Nephron progenitor cell (in vitro differentiated cells): Measurements from ENCODE around the gene PADI4.
A peak's percentile ranks its signal among the peaks of the same experiment; 100 is the strongest.

Experiments used
- DNase-seq: peaks from one replicate; pipeline ENCODE4 v3.0.0; 2021
- H3K27ac Mint-ChIP-seq: 2 replicates; pipeline ENCODE4 v1.8.0; 2021; ENCODE audit warnings: mild to moderate bottlenecking, moderate library complexity, mixed read lengths
- H3K27me3 Mint-ChIP-seq: 2 replicates; pipeline ENCODE4 v1.8.0; 2021; ENCODE audit warnings: mild to moderate bottlenecking, low read depth, mixed read lengths; ENCODE audit not compliant: poor library complexity
- H3K36me3 Mint-ChIP-seq: 2 replicates; pipeline ENCODE4 v1.8.0; 2021; ENCODE audit warnings: low read depth, mixed read lengths
- H3K4me1 Mint-ChIP-seq: 2 replicates; pipeline ENCODE4 v1.8.0; 2021; ENCODE audit warnings: mixed read lengths
- H3K4me3 Mint-ChIP-seq: 2 replicates; pipeline ENCODE4 v1.8.0; 2021; ENCODE audit warnings: mild to moderate bottlenecking, moderate library complexity, mixed read lengths
- H3K9me3 Mint-ChIP-seq: 2 replicates; pipeline ENCODE4 v1.8.0; 2021; ENCODE audit warnings: mild to moderate bottlenecking, moderate library complexity, mixed read lengths
- CTCF ChIP-seq: fragments of 200-600 bp; sonication (generic); IDR thresholded peaks from 2 replicates; pipeline ENCODE4 v1.5.0; 2021; ENCODE audit warnings: antibody characterized with exemption

The PADI4 gene

GRCh38 chr1:17295292-17295691, 12.7 kb upstream of the PADI4 start:
- Mint-ChIP-seq H3K27ac (no peak overlapping the region), H3K36me3 (no peaks in the 10 kb centered on the region), H3K9me3 (peaks cover 9% of the 10 kb centered on the region), H3K4me3 (no peak overlapping the region), H3K27me3 (peaks cover 19% of the 10 kb centered on the region), H3K4me1 (peaks cover 15% of the 10 kb centered on the region)
- no peak for TF ChIP-seq CTCF
- DNase-seq, result no peak

- no peak for TF ChIP-seq CTCF
- Mint-ChIP-seq H3K27me3 (peaks cover 19% of the 10 kb centered on the region), H3K9me3 (peaks cover 10% of the 10 kb centered on the region), H3K27ac (no peak overlapping the region), H3K36me3 (no peaks in the 10 kb centered on the region), H3K4me3 (no peak overlapping the region), H3K4me1 (peaks cover 15% of the 10 kb centered on the region)
- DNase-seq, result no peak
These were observed 11.9 kb upstream of the PADI4 start for GRCh38 chr1:17296086-17296485.

- Mint-ChIP-seq H3K36me3 (peaks cover 10% of the 10 kb centered on the region), H3K4me1 (peaks cover 15% of the 10 kb centered on the region), H3K27me3 (peaks cover 17% of the 10 kb centered on the region), H3K27ac (no peak overlapping the region), H3K4me3 (no peak overlapping the region), H3K9me3 (peaks cover 29% of the 10 kb centered on the region)
- no peak for TF ChIP-seq CTCF
- no peak for DNase-seq
These were observed 10.0 kb upstream of the PADI4 start for GRCh38 chr1:17297991-17298390.

- Mint-ChIP-seq H3K4me1 (peaks cover 18% of the 10 kb centered on the region), H3K4me3 (no peak overlapping the region), H3K36me3 (peaks cover 11% of the 10 kb centered on the region), H3K27ac (no peak overlapping the region), H3K9me3 (peaks cover 29% of the 10 kb centered on the region), H3K27me3 (peaks cover 28% of the 10 kb centered on the region)
- no peak for TF ChIP-seq CTCF
- DNase-seq, result no peak
These were observed 6.2 kb upstream of the PADI4 start for GRCh38 chr1:17301767-17302166.

- Mint-ChIP-seq H3K9me3 (peaks cover 24% of the 10 kb centered on the region), H3K27me3 (peaks cover 29% of the 10 kb centered on the region), H3K36me3 (peaks cover 11% of the 10 kb centered on the region), H3K4me1 (peaks cover 25% of the 10 kb centered on the region), H3K27ac (no peak overlapping the region), H3K4me3 (no peak overlapping the region)
- no peak for TF ChIP-seq CTCF
- no peak for DNase-seq
These were observed 3.7 kb upstream of the PADI4 start for GRCh38 chr1:17304151-17304825.

GRCh38 chr1:17304826-17305175, 3.2 kb upstream of the PADI4 start:
- peaks cover 20% of the 10 kb centered on the region for H3K9me3 Mint-ChIP-seq
- peaks cover 29% of the 10 kb centered on the region for H3K27me3 Mint-ChIP-seq
- peak overlapping the region; percentile 80 for H3K27ac Mint-ChIP-seq
- peaks cover 28% of the 10 kb centered on the region for H3K4me1 Mint-ChIP-seq
- no peak for DNase-seq
- no peak overlapping the region for H3K4me3 Mint-ChIP-seq
- H3K36me3 Mint-ChIP-seq, result peaks cover 11% of the 10 kb centered on the region
- TF ChIP-seq CTCF, result no peak
